Measurements from ENCODE around the gene DACH2. TPM values are rescaled to one million over a fixed set of nuclear protein-coding genes. Genes with fewer than 3 reads are reported as not detected.

Gene DACH2
- total RNA-seq (2022) = not detected in 2 replicates
- Bru-seq, nascent RNA = percentile 3 among the genes with signal in this experiment
- percentile 1 among the genes with signal in this experiment for BruChase-seq, experiment 1, labeled RNA remaining after a 6-hour chase
- percentile 2 among the genes with signal in this experiment for BruChase-seq, experiment 2, labeled RNA remaining after a 2-hour chase
- long read RNA-seq = 0 reads

DNA sequence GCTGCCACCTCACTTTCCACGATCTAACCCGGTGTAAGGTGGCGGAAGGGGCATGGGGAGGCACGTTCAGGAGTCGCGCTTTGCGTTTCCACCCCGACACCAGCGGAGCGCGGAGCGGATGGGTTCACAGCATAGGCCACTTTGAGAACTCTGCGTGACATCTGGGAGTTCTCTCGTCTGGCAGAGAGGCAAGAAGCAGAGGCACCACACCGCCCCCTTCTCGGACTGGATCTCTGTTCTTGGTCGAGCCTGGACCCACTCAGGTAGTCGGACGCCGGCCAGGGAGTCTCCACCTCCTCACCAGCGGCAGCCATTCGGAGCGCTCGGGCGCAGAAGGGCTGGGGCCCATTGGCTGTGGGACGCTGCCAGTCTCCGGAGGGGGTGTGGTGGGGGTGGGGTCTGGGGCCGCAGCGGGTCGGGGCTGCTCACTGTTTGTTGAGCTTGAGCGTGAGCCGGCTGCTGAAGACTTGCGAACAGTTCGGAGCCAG is at the start of gene DACH2:
Gene DACH2 (plus strand): TSS at position 428 of the 488 bp plus-strand sequence.
- Mint-ChIP-seq H3K27me3 (ENCODE audit: unreplicated experiment) (peaks cover 8% of the 10 kb centered on the region), H3K4me3 (ENCODE audit: low read depth, unreplicated experiment) (no peak within 1 kb of the TSS), H3K27ac (ENCODE audit: unreplicated experiment) (no peak within 1 kb of the TSS), H3K9me3 (ENCODE audit: low read depth, unreplicated experiment) (peaks cover 7% of the 10 kb centered on the region), H3K4me1 (ENCODE audit: low read depth, unreplicated experiment) (no peaks in the 10 kb centered on the region), H3K36me3 (ENCODE audit: insufficient read depth, unreplicated experiment) (no peaks in the 10 kb centered on the region)
- no TSS peak for BruUV-seq (replicated peaks)
- intact Hi-C loops (cut with micrococcal nuclease; ENCODE audit: unreplicated experiment) = no loop called here
- CTCF ChIA-PET = no interaction called here
- DNase-seq = no peak
- TF ChIP-seq, protein P1, sequence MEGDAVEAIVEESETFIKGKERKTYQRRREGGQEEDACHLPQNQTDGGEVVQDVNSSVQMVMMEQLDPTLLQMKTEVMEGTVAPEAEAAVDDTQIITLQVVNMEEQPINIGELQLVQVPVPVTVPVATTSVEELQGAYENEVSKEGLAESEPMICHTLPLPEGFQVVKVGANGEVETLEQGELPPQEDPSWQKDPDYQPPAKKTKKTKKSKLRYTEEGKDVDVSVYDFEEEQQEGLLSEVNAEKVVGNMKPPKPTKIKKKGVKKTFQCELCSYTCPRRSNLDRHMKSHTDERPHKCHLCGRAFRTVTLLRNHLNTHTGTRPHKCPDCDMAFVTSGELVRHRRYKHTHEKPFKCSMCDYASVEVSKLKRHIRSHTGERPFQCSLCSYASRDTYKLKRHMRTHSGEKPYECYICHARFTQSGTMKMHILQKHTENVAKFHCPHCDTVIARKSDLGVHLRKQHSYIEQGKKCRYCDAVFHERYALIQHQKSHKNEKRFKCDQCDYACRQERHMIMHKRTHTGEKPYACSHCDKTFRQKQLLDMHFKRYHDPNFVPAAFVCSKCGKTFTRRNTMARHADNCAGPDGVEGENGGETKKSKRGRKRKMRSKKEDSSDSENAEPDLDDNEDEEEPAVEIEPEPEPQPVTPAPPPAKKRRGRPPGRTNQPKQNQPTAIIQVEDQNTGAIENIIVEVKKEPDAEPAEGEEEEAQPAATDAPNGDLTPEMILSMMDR (IDR thresholded peaks at IDR 0.05; ENCODE audit: unreplicated experiment) = no peak

DNA sequence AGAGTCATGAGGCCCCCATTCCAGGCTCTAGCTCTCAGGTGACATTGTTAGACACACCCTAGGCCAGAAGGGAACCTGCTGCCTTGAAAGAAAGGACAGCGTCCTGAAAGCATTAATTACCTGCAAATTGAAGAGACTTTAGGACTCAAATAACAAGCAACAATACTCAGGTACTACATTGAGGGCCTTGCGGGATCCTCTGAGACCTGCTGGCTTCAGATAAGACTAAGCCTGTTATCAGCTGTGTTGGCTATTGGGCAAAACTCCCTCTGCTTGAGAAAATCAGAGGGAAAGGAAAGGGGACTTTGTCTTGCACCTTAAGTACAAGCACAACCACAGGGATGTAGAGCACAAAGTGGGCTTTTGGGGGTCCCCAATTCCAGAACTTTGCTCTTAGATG is 45.9 kb upstream of the DACH2 start:
- H3K27me3 Mint-ChIP-seq (ENCODE audit: unreplicated experiment) = no peaks in the 10 kb centered on the region
- H3K4me1 Mint-ChIP-seq (ENCODE audit: low read depth, unreplicated experiment) = no peaks in the 10 kb centered on the region
- no peak for DNase-seq
- CTCF ChIA-PET = no interaction called here
- TF ChIP-seq, protein P1 (IDR thresholded peaks at IDR 0.05; ENCODE audit: unreplicated experiment) = no peak
- H3K36me3 Mint-ChIP-seq (ENCODE audit: insufficient read depth, unreplicated experiment) = no peaks in the 10 kb centered on the region
- BruUV-seq (replicated peaks) = no TSS peak
- H3K9me3 Mint-ChIP-seq (ENCODE audit: low read depth, unreplicated experiment) = no peaks in the 10 kb centered on the region
- H3K27ac Mint-ChIP-seq (ENCODE audit: unreplicated experiment) = no peak overlapping the region
- H3K4me3 Mint-ChIP-seq (ENCODE audit: low read depth, unreplicated experiment) = no peak overlapping the region
- intact Hi-C loops (cut with micrococcal nuclease; ENCODE audit: unreplicated experiment) = no loop called here

DNA sequence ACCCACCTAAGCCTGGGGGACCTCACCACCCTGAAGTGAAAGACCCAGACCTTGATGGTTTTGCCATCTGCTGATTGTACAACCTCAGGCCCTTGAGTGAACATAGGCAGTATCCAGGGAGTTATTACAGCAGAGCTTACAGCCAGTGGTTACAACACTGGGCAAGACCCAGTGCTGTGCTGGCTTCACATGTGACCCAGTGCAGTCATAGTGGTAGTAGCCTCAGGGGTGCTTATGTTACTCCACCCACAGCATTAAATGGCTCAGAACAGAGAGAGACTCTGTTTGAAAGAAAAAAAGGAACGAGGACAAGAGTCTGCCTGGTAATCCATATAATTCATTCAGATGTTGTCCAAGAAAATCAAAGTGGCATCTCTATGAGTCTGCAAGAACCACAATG is 45.2 kb upstream of the DACH2 start:
- Mint-ChIP-seq H3K36me3 (ENCODE audit: insufficient read depth, unreplicated experiment) (no peaks in the 10 kb centered on the region), H3K4me3 (ENCODE audit: low read depth, unreplicated experiment) (no peak overlapping the region), H3K4me1 (ENCODE audit: low read depth, unreplicated experiment) (no peaks in the 10 kb centered on the region), H3K9me3 (ENCODE audit: low read depth, unreplicated experiment) (no peaks in the 10 kb centered on the region), H3K27ac (ENCODE audit: unreplicated experiment) (no peak overlapping the region), H3K27me3 (ENCODE audit: unreplicated experiment) (no peaks in the 10 kb centered on the region)
- DNase-seq = no peak
- CTCF ChIA-PET = no interaction called here
- intact Hi-C loops (cut with micrococcal nuclease; ENCODE audit: unreplicated experiment) = no loop called here
- BruUV-seq (replicated peaks) = no TSS peak
- TF ChIP-seq, protein P1 (IDR thresholded peaks at IDR 0.05; ENCODE audit: unreplicated experiment) = no peak

DNA sequence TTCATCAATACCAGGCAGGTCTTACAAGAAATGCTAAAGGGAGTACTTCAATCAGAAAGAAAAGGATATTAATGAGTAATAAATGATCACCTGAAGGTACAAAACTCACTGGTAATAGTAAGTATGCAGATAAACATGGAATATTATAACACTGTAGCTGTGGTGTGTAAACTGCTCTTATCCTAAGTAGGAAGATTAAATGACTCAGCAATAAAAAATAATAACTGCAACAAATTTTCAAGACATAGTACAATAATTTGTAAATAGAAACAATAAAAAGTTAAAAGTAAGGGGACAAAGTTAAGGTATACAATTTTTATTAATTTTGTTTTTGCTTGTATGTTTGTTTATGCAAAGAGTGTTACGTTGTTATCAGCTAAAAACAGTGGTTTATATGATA is 43.7 kb upstream of the DACH2 start:
- no peak for DNase-seq
- H3K27me3 Mint-ChIP-seq (ENCODE audit: unreplicated experiment) = no peaks in the 10 kb centered on the region
- intact Hi-C loops (cut with micrococcal nuclease; ENCODE audit: unreplicated experiment) = no loop called here
- H3K4me3 Mint-ChIP-seq (ENCODE audit: low read depth, unreplicated experiment) = no peak overlapping the region
- BruUV-seq (replicated peaks) = no TSS peak
- H3K36me3 Mint-ChIP-seq (ENCODE audit: insufficient read depth, unreplicated experiment) = no peaks in the 10 kb centered on the region
- H3K9me3 Mint-ChIP-seq (ENCODE audit: low read depth, unreplicated experiment) = no peaks in the 10 kb centered on the region
- no peaks in the 10 kb centered on the region for H3K4me1 Mint-ChIP-seq (ENCODE audit: low read depth, unreplicated experiment)
- TF ChIP-seq, protein P1 (IDR thresholded peaks at IDR 0.05; ENCODE audit: unreplicated experiment) = no peak
- H3K27ac Mint-ChIP-seq (ENCODE audit: unreplicated experiment) = no peak overlapping the region
- CTCF ChIA-PET = no interaction called here

Measured in Calu3 (cell line).